Transverse colon (tissue), 4 donors: ENCODE measurements around the gene TOMM40.

Experiments used
- EP300 ChIP-seq: sonication (generic); formaldehyde crosslinking; IDR thresholded peaks from one replicate; pipeline ENCODE4 v1.6.1; 2017; ENCODE audit warnings: antibody characterized with exemption, low read depth
- POLR2AphosphoS5 ChIP-seq, 3 donors: sonication (generic); formaldehyde crosslinking; IDR thresholded peaks; one replicate each; pipeline ENCODE4 v1.6.1; 2016; ENCODE audit warnings: antibody characterized with exemption in 3 of 3
- TF ChIP-seq, protein P1 (sequence below), 5 experiments: fragments of 200-600 bp in 3 of 5; fragments of 450-650 bp in 2 of 5; sonication (generic) in 3 of 5; IDR thresholded peaks; 1 replicate in 2 of 5; 2 replicates in 3 of 5; pipeline ENCODE4 v1.5.1; 2016 to 2017; ENCODE audit warnings: antibody characterized with exemption in 5 of 5, inconsistent platforms in 3 of 5, mild to moderate bottlenecking in 2 of 5, moderate library complexity in 1 of 5

DNA sequence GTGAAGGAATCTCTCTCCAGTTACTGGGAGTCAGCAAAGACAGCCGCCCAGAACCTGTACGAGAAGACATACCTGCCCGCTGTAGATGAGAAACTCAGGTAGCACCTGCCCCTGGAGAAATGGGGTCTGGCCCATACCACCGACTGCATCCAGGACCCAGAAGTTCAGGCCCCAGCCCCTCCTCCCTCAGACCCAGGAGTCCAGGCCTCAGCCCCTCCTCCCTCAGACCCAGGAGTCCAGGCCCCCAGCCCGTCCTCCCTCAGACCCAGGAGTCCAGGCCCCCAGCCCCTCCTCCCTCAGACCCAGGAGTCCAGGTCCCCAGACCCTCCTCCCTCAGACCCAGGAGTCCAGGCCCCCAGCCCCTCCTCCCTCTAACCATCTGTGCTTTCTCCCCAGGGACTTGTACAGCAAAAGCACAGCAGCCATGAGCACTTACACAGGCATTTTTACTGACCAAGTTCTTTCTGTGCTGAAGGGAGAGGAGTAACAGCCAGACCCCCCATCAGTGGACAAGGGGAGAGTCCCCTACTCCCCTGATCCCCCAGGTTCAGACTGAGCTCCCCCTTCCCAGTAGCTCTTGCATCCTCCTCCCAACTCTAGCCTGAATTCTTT is 57.8 kb downstream of the TOMM40 start:
- TF ChIP-seq, protein P1, sequence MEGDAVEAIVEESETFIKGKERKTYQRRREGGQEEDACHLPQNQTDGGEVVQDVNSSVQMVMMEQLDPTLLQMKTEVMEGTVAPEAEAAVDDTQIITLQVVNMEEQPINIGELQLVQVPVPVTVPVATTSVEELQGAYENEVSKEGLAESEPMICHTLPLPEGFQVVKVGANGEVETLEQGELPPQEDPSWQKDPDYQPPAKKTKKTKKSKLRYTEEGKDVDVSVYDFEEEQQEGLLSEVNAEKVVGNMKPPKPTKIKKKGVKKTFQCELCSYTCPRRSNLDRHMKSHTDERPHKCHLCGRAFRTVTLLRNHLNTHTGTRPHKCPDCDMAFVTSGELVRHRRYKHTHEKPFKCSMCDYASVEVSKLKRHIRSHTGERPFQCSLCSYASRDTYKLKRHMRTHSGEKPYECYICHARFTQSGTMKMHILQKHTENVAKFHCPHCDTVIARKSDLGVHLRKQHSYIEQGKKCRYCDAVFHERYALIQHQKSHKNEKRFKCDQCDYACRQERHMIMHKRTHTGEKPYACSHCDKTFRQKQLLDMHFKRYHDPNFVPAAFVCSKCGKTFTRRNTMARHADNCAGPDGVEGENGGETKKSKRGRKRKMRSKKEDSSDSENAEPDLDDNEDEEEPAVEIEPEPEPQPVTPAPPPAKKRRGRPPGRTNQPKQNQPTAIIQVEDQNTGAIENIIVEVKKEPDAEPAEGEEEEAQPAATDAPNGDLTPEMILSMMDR (IDR thresholded peaks at IDR 0.05): no peak
- no peak for TF ChIP-seq POLR2AphosphoS5 (IDR thresholded peaks at IDR 0.05)
- TF ChIP-seq EP300: no peak
